Heart right ventricle (tissue), 16 donors: Measurements from ENCODE around the gene CLEC16A. TPM values are rescaled to one million over a fixed set of nuclear protein-coding genes. Genes with fewer than 3 reads are reported as not detected.

Experiments
- ATAC-seq, 8 donors: fragments of 200-7000 bp; cut with Tn5 transposase; one replicate each; pipeline ENCODE4 v1.9.1; 2020; ENCODE audit warnings: mild to moderate bottlenecking in 8 of 8, moderate library complexity in 8 of 8, moderate number of reproducible peaks in 1 of 8
- DNase-seq, 2 donors: peaks; one replicate each; pipeline ENCODE4 v3.0.0-alpha.2; 2020
- H3K27ac ChIP-seq, 10 donors: fragments of 200-600 bp; sonication (generic) in 2 of 10; one replicate each; pipeline versions ENCODE4 v1.5.0 to v1.8.0; 2020 to 2022; ENCODE audit warnings: mild to moderate bottlenecking in 3 of 10
- H3K27me3 ChIP-seq, 7 donors: fragments of 200-600 bp; one replicate each; pipeline ENCODE4 v1.8.0; 2021 to 2022; ENCODE audit warnings: mild to moderate bottlenecking in 2 of 7
- H3K36me3 ChIP-seq, 9 donors: fragments of 200-600 bp; sonication (generic) in 1 of 9; one replicate each; pipeline versions ENCODE4 v1.5.0 to v1.8.0; 2020 to 2022; ENCODE audit warnings: mild to moderate bottlenecking in 2 of 9
- H3K4me1 ChIP-seq, 9 donors: fragments of 200-600 bp; sonication (generic) in 1 of 9; one replicate each; pipeline versions ENCODE4 v1.5.0 to v1.8.0; 2020 to 2022; ENCODE audit warnings: mild to moderate bottlenecking in 4 of 9
- H3K4me3 ChIP-seq, 10 donors: fragments of 200-600 bp; sonication (generic) in 2 of 10; one replicate each; pipeline versions ENCODE4 v1.5.0 to v1.8.0; 2020 to 2022; ENCODE audit warnings: mild to moderate bottlenecking in 7 of 10, moderate library complexity in 2 of 10
- H3K9me3 ChIP-seq, 11 donors: fragments of 200-600 bp in 10 of 11; sonication (generic) in 2 of 11; one replicate each; pipeline versions ENCODE4 v1.5.0 to v1.8.0; 2013 to 2022; ENCODE audit warnings: mild to moderate bottlenecking in 2 of 11, control low read depth in 1 of 11, moderate library complexity in 1 of 11
- WGBS, 2 donors: extraction: QIAGEN DNeasy Blood & Tissue Kit; methylation state at CpG; one replicate each; pipeline ENCODE4 v1.1.7; 2013; ENCODE audit warnings: inconsistent platforms in 1 of 2; 5-methylcytosine and 5-hydroxymethylcytosine counted together
- intact Hi-C, 10 donors: fragments of 100-400 bp; cut with DNase I; formaldehyde crosslinking; loops; one replicate each; pipeline versions ENCODE4 v1.11.1 to v1.14.2; 2022
- polyA plus RNA-seq, 2 donors: library from polyadenylated mRNA; stranded (reverse); fragments of 200-250 nt; gene quantifications; one replicate each; pipeline ENCODE4 v1.2.3, GENCODE V29; 2013
- total RNA-seq, 10 donors: library from RNA; stranded (reverse); fragmentation: NEBNext Ultra II Directional in 3 of 10; extraction: Animal tissue kit (Norgen Biotek cat#: 25700) in 3 of 10; gene quantifications; one replicate each; pipeline versions ENCODE4 v1.2.1 to v1.2.4, GENCODE V29; 2021 to 2023
- TF ChIP-seq, protein P1 (sequence below), 9 donors: fragments of 200-600 bp; sonication (generic) in 2 of 9; IDR thresholded peaks; one replicate each; pipeline versions ENCODE4 v1.5.0 to v1.8.0; 2021 to 2022; ENCODE audit warnings: antibody characterized with exemption in 9 of 9, mild to moderate bottlenecking in 5 of 9, moderate library complexity in 1 of 9
- donor health status: Arrhythmogenic right ventricular cardiomyopathy.
- donor health status: ischemic (EF 13 %, LVEDD 7.1; RV severe dilation, severe dysfunction).
- donor health status: healthy with polysubstance abuse.
- donor health status: DM: no; HTN: yes; CAD: no.
- donor health status: DM: no; HTN: no; CAD: no.
- donor health status: ischemic (EF 25% LVEDD 6.9; RV normal size, moderate dysfunction).
- donor health status: ischemic (EF 25% LVEDD 5.7; RV mildly dilated, moderate dysfunction).
- donor health status: healthy.
- donor health status: DM: yes; HTN: yes; CAD: no.
- donor health status: Ischemic cardiomyopathy.
- donor health status: ischemic (EF 35%, LVEDD 5.7; RV mildly dilated, moderate dysfunction).
- donor health status: nonischemic (EF 11% LVEDD 7.7; RV severe dilation, severe dysfunction).
- donor health status: DM: yes; HTN: yes; CAD: no.
- donor health status: PGD.
- donor health status: ischemic (EF 29% LVEDD 5.4; RV normal size, mild dysfunction).
- donor health status: nonischemic (EF 23%, LVEDD 6.1; RV moderate dilation, normal function).

CLEC16A gene
- total and polyA plus RNA-seq, 12 donors, result 12.1 to 30.8 (median 23.0) TPM

DNA sequence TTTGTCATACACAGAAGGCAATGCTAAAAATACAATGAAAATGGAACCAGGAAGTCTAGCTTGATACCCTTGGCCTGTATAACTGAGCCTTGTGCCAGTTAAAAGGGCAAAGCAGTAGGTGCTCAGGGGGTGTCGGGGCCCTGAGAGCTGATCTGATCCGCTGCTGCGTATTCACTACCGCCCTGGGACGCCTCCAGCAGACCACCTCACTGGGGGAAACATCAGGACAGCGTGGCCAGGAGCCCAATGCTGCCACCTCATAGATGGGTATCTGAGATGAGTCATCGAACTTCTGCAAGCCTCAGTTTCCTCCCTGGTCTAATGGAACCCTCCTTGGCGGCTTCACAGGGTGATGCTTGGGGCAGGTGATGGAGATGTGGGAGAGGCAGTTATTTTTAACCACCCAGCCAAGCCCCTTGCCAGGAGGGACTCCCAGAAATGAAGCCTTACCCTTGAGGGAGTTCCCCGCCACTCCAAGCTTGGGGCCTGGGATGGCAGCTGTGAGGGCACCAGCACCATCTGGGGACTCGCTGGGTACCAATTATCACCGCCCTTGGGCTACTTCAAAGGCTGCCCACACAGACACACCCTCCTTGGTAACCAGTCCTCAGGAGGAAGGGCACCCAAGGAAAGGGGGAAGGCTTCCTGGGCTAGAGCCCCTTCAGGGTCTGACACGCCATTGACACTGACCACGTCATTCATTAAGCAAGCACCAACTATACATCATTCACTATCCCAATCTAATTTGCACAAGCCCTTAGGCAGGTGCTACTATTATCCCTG lies 9.8 kb upstream of the CLEC16A start:
- Histone ChIP-seq H3K27ac (peak overlapping the region in 9 of 10 donors; percentile 4 to 58 (median 37)), H3K9me3 (no peaks in the 10 kb centered on the region), H3K4me3 (peak overlapping the region in 1 of 10 donors; percentile 9), H3K4me1 (peaks cover 39 to 97% (median 90%) of the 10 kb centered on the region in 9 donors), H3K36me3 (peaks cover 0 to 43% (median 8%) of the 10 kb centered on the region in 9 donors), H3K27me3 (no peaks in the 10 kb centered on the region)
- DNase-seq, result no peak
- 95% methylated on average over 13 of the region's 13 CpGs for WGBS, 2 donors
- ATAC-seq, result no peak
- TF ChIP-seq, protein P1, sequence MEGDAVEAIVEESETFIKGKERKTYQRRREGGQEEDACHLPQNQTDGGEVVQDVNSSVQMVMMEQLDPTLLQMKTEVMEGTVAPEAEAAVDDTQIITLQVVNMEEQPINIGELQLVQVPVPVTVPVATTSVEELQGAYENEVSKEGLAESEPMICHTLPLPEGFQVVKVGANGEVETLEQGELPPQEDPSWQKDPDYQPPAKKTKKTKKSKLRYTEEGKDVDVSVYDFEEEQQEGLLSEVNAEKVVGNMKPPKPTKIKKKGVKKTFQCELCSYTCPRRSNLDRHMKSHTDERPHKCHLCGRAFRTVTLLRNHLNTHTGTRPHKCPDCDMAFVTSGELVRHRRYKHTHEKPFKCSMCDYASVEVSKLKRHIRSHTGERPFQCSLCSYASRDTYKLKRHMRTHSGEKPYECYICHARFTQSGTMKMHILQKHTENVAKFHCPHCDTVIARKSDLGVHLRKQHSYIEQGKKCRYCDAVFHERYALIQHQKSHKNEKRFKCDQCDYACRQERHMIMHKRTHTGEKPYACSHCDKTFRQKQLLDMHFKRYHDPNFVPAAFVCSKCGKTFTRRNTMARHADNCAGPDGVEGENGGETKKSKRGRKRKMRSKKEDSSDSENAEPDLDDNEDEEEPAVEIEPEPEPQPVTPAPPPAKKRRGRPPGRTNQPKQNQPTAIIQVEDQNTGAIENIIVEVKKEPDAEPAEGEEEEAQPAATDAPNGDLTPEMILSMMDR (IDR thresholded peaks at IDR 0.05), result no peak
- intact Hi-C loops, result loop anchor here in 1 of 10 donors (10.0 kb wide), 1 partner anchor 610 kb away; no protein-coding TSS in a partner anchor

DNA sequence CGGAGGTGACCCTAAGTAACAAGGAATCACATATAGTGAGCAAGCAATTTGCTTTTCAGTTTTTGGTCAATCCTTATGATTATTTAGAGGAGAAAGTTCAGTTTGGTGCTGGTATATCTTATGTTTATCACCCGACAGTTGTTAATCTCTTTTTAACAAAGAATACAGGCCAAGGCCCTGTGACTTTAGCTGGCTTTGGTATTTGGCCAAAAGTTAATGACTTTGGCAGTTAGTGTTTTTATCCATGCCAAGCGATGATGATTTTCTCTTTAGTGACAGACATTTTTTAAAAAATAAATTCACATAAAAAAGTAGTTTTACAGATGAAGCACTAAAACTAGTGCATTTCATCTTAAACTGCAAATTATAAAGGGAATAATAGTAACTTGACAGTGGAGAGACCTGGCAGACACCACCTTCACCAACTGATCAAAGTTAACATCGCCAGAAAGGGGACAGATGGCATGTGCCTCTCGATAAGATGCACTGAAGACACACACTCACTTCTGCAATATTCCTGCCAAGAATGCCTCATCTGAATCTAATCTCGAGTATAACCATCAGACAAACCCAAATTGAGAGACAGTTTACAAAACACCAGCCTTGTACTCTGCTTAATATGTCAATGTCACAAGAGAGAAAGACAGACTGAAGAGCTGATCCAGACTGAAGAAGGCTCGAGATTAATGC lies 9.0 kb upstream of the CLEC16A start:
- 25 to 31% methylated on average over 7 of the region's 7 CpGs for WGBS, 2 donors
- peaks cover 0 to 43% (median 8%) of the 10 kb centered on the region in 9 donors for H3K36me3 ChIP-seq
- intact Hi-C loops, result loop anchor here in 1 of 10 donors (10.0 kb wide), 1 partner anchor 611 kb away; no protein-coding TSS in a partner anchor
- ATAC-seq (no peak), DNase-seq (no peak)
- H3K27me3 ChIP-seq, result no peaks in the 10 kb centered on the region
- peaks cover 40 to 97% (median 90%) of the 10 kb centered on the region in 9 donors for H3K4me1 ChIP-seq
- no peaks in the 10 kb centered on the region for H3K9me3 ChIP-seq
- H3K4me3 ChIP-seq, result peak overlapping the region in 1 of 10 donors; percentile 9
- peak overlapping the region in 9 of 10 donors; percentile 4 to 58 (median 37) for H3K27ac ChIP-seq
- TF ChIP-seq, protein P1 (IDR thresholded peaks at IDR 0.05), result no peak

DNA sequence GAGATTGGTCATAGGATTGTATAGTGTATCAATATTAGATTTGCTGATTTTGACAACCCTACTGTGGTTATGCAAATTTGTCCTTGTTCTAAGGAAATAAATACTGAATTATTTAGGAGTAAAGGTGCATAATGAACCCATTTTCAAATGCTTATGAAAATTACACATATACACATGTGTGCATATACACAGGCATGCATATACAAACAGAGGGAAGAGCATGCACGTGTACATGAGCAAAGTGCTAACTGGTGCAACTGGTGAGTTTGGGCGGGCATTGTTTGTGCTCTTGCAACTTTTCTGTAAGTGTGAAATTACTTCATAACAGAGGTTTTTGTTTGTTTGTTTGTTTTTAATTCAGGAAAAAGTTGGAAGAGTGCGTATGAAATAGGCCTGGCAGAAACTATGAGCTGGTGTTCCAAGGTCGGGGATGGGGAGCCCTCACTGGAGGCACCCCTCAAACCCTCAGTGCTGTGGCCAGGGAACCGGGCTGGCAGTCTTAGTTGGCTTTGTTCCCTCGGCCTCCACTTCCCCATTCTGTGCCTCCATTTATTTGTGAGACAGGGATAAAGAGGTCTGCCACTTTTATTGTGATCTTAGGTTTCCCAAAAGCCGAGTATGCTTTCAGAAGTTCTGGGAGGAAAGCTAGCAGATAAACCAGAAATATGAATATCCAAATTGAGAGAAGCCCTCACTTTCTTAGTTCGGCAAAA lies 7.9 kb upstream of the CLEC16A start:
- Histone ChIP-seq H3K27ac (peak overlapping the region in 7 of 10 donors; percentile 31 to 94 (median 90)), H3K4me1 (peaks cover 39 to 97% (median 90%) of the 10 kb centered on the region in 9 donors)
- TF ChIP-seq, protein P1 (IDR thresholded peaks at IDR 0.05), result no peak

More for the DNA sequence above, 7.9 kb upstream of the CLEC16A start:
- Histone ChIP-seq H3K4me3 (no peak overlapping the region), H3K9me3 (no peaks in the 10 kb centered on the region), H3K36me3 (peaks cover 0 to 36% (median 8%) of the 10 kb centered on the region in 9 donors), H3K27me3 (no peaks in the 10 kb centered on the region)
- intact Hi-C loops, result loop anchor here in 1 of 10 donors (10.0 kb wide), 1 partner anchor 612 kb away; no protein-coding TSS in a partner anchor
- ATAC-seq (no peak), DNase-seq (no peak)
- 60 to 68% methylated on average over 8 of the region's 8 CpGs for WGBS, 2 donors
